Keratinocyte (primary cell): ENCODE measurements around the gene MAJIN. TPM values are rescaled to one million over a fixed set of nuclear protein-coding genes. Genes with fewer than 3 reads are reported as not detected.

Source experiments
- DNase-seq: peaks from one replicate; pipeline ENCODE4 v3.0.0-alpha.2; 2011; ENCODE audit warnings: low read depth, missing footprints, low spot score
- FAIRE-seq: peaks from 2 replicates; lab custom pipeline; 2011; peaks lifted over from hg19 to GRCh38; lab: Jason Lieb, UNC
- H2AFZ ChIP-seq: 2 replicates; pipeline ENCODE4 v1.6.0; 2012; ENCODE audit warnings: low read length, control low read depth, inconsistent platforms; ENCODE audit not compliant: control insufficient read depth
- H3K27ac ChIP-seq: 2 replicates; pipeline ENCODE4 v1.5.1; 2011; ENCODE audit warnings: low read length; ENCODE audit not compliant: control insufficient read depth, insufficient read depth
- H3K27me3 ChIP-seq: 3 replicates; pipeline ENCODE4 v1.6.0; 2011; ENCODE audit warnings: low read length; ENCODE audit not compliant: control insufficient read depth, insufficient read depth; ENCODE audit errors: extremely low read depth
- H3K36me3 ChIP-seq, 2 experiments: 2 replicates in 1 of 2; 3 replicates in 1 of 2; pipeline ENCODE4 v1.5.1; 2011; ENCODE audit warnings: low read length in 2 of 2, mild to moderate bottlenecking in 1 of 2; ENCODE audit not compliant: control insufficient read depth in 2 of 2, insufficient read depth in 2 of 2; ENCODE audit errors: extremely low read depth in 1 of 2
- H3K4me1 ChIP-seq: 3 replicates; pipeline ENCODE4 v1.5.1; 2011; ENCODE audit warnings: low read length; ENCODE audit not compliant: control insufficient read depth, insufficient read depth; ENCODE audit errors: extremely low read depth
- H3K4me2 ChIP-seq: 3 replicates; pipeline ENCODE4 v1.6.0; 2011; ENCODE audit warnings: low read depth, low read length; ENCODE audit not compliant: control insufficient read depth, insufficient read depth; ENCODE audit errors: extremely low read depth
- H3K4me3 ChIP-seq, 3 experiments: fragments of 200-600 bp in 1 of 3; sonication (generic) in 1 of 3; 2 replicates in 2 of 3; 3 replicates in 1 of 3; pipeline ENCODE4 v1.5.1; 2011 to 2016; ENCODE audit warnings: low read length in 3 of 3, mild to moderate bottlenecking in 3 of 3, control low read depth in 2 of 3, inconsistent platforms in 1 of 3, low read depth in 1 of 3, mixed read lengths in 1 of 3, mixed run types in 1 of 3, moderate library complexity in 1 of 3; ENCODE audit not compliant: control insufficient read depth in 2 of 3, insufficient read depth in 2 of 3; ENCODE audit errors: extremely low read depth in 1 of 3
- H3K79me2 ChIP-seq: 2 replicates; pipeline ENCODE4 v1.6.0; 2012; ENCODE audit warnings: low read length; ENCODE audit not compliant: control insufficient read depth, insufficient read depth
- H3K9ac ChIP-seq: 3 replicates; pipeline ENCODE4 v1.6.0; 2011; ENCODE audit warnings: low read length; ENCODE audit not compliant: control insufficient read depth, insufficient read depth; ENCODE audit errors: extremely low read depth
- H3K9me1 ChIP-seq: 3 replicates; pipeline ENCODE4 v1.6.0; 2011; ENCODE audit warnings: low read length; ENCODE audit not compliant: control insufficient read depth, insufficient read depth; ENCODE audit errors: extremely low read depth
- H3K9me3 ChIP-seq: 2 replicates; pipeline ENCODE4 v1.5.1; 2012; ENCODE audit warnings: low read depth, low read length; ENCODE audit not compliant: control insufficient read depth
- H4K20me1 ChIP-seq: 3 replicates; pipeline ENCODE4 v1.6.0; 2011; ENCODE audit warnings: low read length; ENCODE audit not compliant: control insufficient read depth, insufficient read depth; ENCODE audit errors: extremely low read depth
- CTCF ChIP-seq, 3 experiments: IDR thresholded peaks in 1 of 3; conservative IDR thresholded peaks in 1 of 3; optimal IDR thresholded peaks in 1 of 3; 2 replicates in 2 of 3; 3 replicates in 1 of 3; pipeline versions ENCODE3 to v1.5.1; 2011; ENCODE audit warnings: low read length in 3 of 3, mild to moderate bottlenecking in 3 of 3, moderate library complexity in 2 of 3, control low read depth in 1 of 3, inconsistent platforms in 1 of 3; ENCODE audit not compliant: insufficient read depth in 2 of 3; ENCODE audit errors: extremely low read depth in 1 of 3
- EZH2 ChIP-seq: IDR thresholded peaks from one replicate; pipeline ENCODE4 v1.6.1; 2012; ENCODE audit warnings: inconsistent platforms, mild to moderate bottlenecking, low read length, moderate library complexity
- dilution Hi-C: fragments of 300-500 bp; cut with MboI; formaldehyde crosslinking; loops from one replicate; pipeline ENCODE4 v1.7.0; 2020; ENCODE audit warnings: low sequenced_read_pairs; ENCODE audit not compliant: extremely low pct_ligation_motif_present
- polyA minus RNA-seq, 3 experiments: library from RNA; depleted of rRNA, polyadenylated mRNA; stranded (reverse); fragments of >200 nt; gene quantifications; 1 replicate in 1 of 3; 2 replicates in 1 of 3; 3 replicates in 1 of 3; pipeline ENCODE4 v1.2.3, GENCODE V29; 2011
- polyA plus RNA-seq, 5 experiments: library from polyadenylated mRNA; depleted of rRNA in 3 of 5; stranded (reverse) in 3 of 5; stranded (forward) in 1 of 5; unstranded in 1 of 5; fragments of >200 nt; gene quantifications; 1 replicate in 1 of 5; 2 replicates in 3 of 5; 3 replicates in 1 of 5; pipeline versions ENCODE4 v1.2.1 to v1.2.3, GENCODE V29; 2011 to 2012; ENCODE audit warnings: missing spikeins in 2 of 5, low read depth in 1 of 5, low replicate concordance in 1 of 5

MAJIN gene
- polyA plus RNA-seq: 0.09 TPM in 1 of 3 replicates, not detected in the others
- polyA plus RNA-seq (2011; ENCODE audit: low read depth): not detected
- polyA plus RNA-seq (2011; cell fraction: cytosol; rRNA removed): not detected in 2 replicates
- polyA plus RNA-seq (2011; cell fraction: nucleus; rRNA removed): not detected in 2 replicates
- polyA plus RNA-seq (2012; ENCODE audit: low replicate concordance): 0.17 TPM in 1 of 2 replicates, not detected in the other
- not detected in 3 replicates for polyA minus RNA-seq
- polyA minus RNA-seq (2011; cell fraction: cytosol; rRNA and poly(A)+ RNA removed): not detected
- polyA minus RNA-seq (2011; cell fraction: nucleus; rRNA and poly(A)+ RNA removed): not detected in 2 replicates

GRCh38 chr11:64971421-64972233, at the start of gene MAJIN:
TSS of gene MAJIN (minus strand) at chr11:64972108. CDS start at chr11:64959405, 12,703 bp downstream.
- FAIRE-seq: no peak
- no peaks in the 10 kb centered on the region for H3K27me3 ChIP-seq

GRCh38 chr11:65021509-65021908, 49.6 kb upstream of the MAJIN start:
- Histone ChIP-seq H3K79me2 (peaks cover under 1% of the 10 kb centered on the region), H3K4me3 (no peak overlapping the region), H2AFZ (no peak overlapping the region), H3K27ac (no peak overlapping the region), H3K4me1 (peaks cover under 1% of the 10 kb centered on the region), H3K9me3 (no peaks in the 10 kb centered on the region), H3K9ac (no peak overlapping the region), H3K9me1 (peaks cover 2% of the 10 kb centered on the region), H3K36me3 (peaks cover 13 to 14% of the 10 kb centered on the region in 2 experiments), H3K4me2 (no peak overlapping the region), H4K20me1 (no peaks in the 10 kb centered on the region), H3K27me3 (no peaks in the 10 kb centered on the region)
- FAIRE-seq: no peak
- dilution Hi-C loops: no loop called here
- no peak for DNase-seq
- TF ChIP-seq EZH2: no peak
- TF ChIP-seq CTCF (optimal IDR thresholded peaks at IDR 0.05 in 1 of 3, IDR thresholded peaks at IDR 0.05 in 1 of 3, conservative IDR thresholded peaks at IDR 0.05 in 1 of 3; ENCODE audit: extremely low read depth in 1 of 3, insufficient read depth in 2 of 3, low read length in 3 of 3): no peak

More at GRCh38 chr11:64971421-64972233, at the start of gene MAJIN:
- H3K9ac ChIP-seq: no peak within 1 kb of the TSS
- H3K4me3 ChIP-seq: no peak within 1 kb of the TSS
- H3K4me2 ChIP-seq: no peak within 1 kb of the TSS
- DNase-seq: no peak
- no peaks in the 10 kb centered on the region for H4K20me1 ChIP-seq
- H3K27ac ChIP-seq: peak within 1 kb of the TSS; percentile 54
- no peaks in the 10 kb centered on the region for H3K79me2 ChIP-seq
- H3K36me3 ChIP-seq: no peaks in the 10 kb centered on the region
- no peak for TF ChIP-seq CTCF (optimal IDR thresholded peaks at IDR 0.05 in 1 of 3, IDR thresholded peaks at IDR 0.05 in 1 of 3, conservative IDR thresholded peaks at IDR 0.05 in 1 of 3; ENCODE audit: extremely low read depth in 1 of 3, insufficient read depth in 2 of 3, low read length in 3 of 3)
- no peak for TF ChIP-seq EZH2
- dilution Hi-C loops: no loop called here
- peak within 1 kb of the TSS; percentile 6 for H2AFZ ChIP-seq
- peaks cover 22% of the 10 kb centered on the region for H3K4me1 ChIP-seq
- H3K9me3 ChIP-seq: no peaks in the 10 kb centered on the region
- H3K9me1 ChIP-seq: no peaks in the 10 kb centered on the region
